Thyroid gland (tissue), 4 donors: ENCODE measurements around the gene FLT4. TPM values are rescaled to one million over a fixed set of nuclear protein-coding genes. Genes with fewer than 3 reads are reported as not detected.

Source experiments
- DNase-seq, 2 donors: peaks; one replicate each; pipeline ENCODE4 v3.0.0-alpha.2; 2019
- H3K27ac ChIP-seq, 3 donors: fragments of 200-600 bp; sonication (generic); 1 replicate in 2 of 3; 2 replicates in 1 of 3; pipeline ENCODE4 v1.5.1; 2016 to 2019; ENCODE audit warnings: mild to moderate bottlenecking in 1 of 3, moderate library complexity in 1 of 3
- H3K27me3 ChIP-seq: fragments of 200-600 bp; sonication (generic); one replicate; pipeline ENCODE4 v1.5.1; 2019
- H3K36me3 ChIP-seq, 2 donors: fragments of 200-600 bp; sonication (generic); one replicate each; pipeline ENCODE4 v1.5.1; 2016 to 2019
- H3K4me1 ChIP-seq, 2 donors: fragments of 200-600 bp; sonication (generic); one replicate each; pipeline ENCODE4 v1.5.1; 2017 to 2019
- H3K4me3 ChIP-seq, 3 donors: fragments of 200-600 bp; sonication (generic); replicated peaks in 1 of 3; 1 replicate in 2 of 3; 2 replicates in 1 of 3; pipeline ENCODE4 v1.5.1; 2016; ENCODE audit warnings: mild to moderate bottlenecking in 1 of 3
- H3K9me3 ChIP-seq: fragments of 200-600 bp; sonication (generic); one replicate; pipeline ENCODE4 v1.5.1; 2017
- POLR2A ChIP-seq, 2 donors: fragments of 450-650 bp; IDR thresholded peaks; one replicate each; pipeline ENCODE4 v1.6.1; 2017; ENCODE audit warnings: antibody characterized with exemption in 2 of 2, mild to moderate bottlenecking in 2 of 2, moderate library complexity in 1 of 2
- WGBS, 2 donors: methylation state at CpG; one replicate each; pipeline ENCODE4 v1.1.5; 2017; 5-methylcytosine and 5-hydroxymethylcytosine counted together
- intact Hi-C: fragments of 100-400 bp; cut with DNase I; formaldehyde crosslinking; loops from one replicate; pipeline ENCODE4 v1.15.1; 2023
- total RNA-seq, 4 donors: library from RNA; depleted of rRNA; stranded (reverse); fragments of >200 nt; gene quantifications; one replicate each; pipeline ENCODE4 v1.2.3, GENCODE V29; 2016
- TF ChIP-seq, protein P1 (sequence below), 6 experiments: fragments of 200-600 bp in 3 of 6; fragments of 450-650 bp in 3 of 6; sonication (generic) in 3 of 6; IDR thresholded peaks; one replicate each; pipeline ENCODE4 v1.5.1; 2016 to 2019; ENCODE audit warnings: antibody characterized with exemption in 6 of 6, mild to moderate bottlenecking in 2 of 6, inconsistent platforms in 1 of 6, moderate library complexity in 1 of 6

The FLT4 gene
- total RNA-seq, 4 donors from 2014 or later = 52.8 to 90.9 (median 66.8) TPM

DNA sequence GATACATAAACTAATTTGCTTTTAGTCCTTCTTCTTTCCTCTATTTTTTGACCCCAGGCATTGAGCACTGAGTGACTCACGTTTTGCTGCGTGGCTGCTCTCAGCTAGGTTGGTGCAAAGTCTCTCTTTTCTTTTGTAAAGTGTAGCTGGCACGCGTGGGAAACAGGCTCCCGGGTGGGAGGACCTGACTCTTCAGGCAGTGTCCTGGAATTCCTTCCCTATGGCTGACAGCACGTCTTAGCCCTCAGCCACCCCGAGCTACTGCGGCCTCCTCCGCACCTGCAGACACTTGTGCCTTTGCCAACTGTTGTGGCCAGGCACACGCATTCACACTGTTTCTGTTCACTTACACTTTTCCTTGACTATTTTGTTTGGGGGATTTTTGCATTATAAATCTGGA is 57.2 kb downstream of the FLT4 start:
- Histone ChIP-seq H3K9me3 (no peaks in the 10 kb centered on the region), H3K27me3 (no peaks in the 10 kb centered on the region), H3K4me3 (no peak overlapping the region), H3K36me3 (no peaks in the 10 kb centered on the region), H3K27ac (no peak overlapping the region), H3K4me1 (peaks cover 25 to 41% of the 10 kb centered on the region in 2 donors)
- DNase-seq = no peak
- 94 to 96% methylated on average over 10 of the region's 10 CpGs for WGBS, 2 donors
- intact Hi-C loops = no loop called here
- TF ChIP-seq, protein P1, sequence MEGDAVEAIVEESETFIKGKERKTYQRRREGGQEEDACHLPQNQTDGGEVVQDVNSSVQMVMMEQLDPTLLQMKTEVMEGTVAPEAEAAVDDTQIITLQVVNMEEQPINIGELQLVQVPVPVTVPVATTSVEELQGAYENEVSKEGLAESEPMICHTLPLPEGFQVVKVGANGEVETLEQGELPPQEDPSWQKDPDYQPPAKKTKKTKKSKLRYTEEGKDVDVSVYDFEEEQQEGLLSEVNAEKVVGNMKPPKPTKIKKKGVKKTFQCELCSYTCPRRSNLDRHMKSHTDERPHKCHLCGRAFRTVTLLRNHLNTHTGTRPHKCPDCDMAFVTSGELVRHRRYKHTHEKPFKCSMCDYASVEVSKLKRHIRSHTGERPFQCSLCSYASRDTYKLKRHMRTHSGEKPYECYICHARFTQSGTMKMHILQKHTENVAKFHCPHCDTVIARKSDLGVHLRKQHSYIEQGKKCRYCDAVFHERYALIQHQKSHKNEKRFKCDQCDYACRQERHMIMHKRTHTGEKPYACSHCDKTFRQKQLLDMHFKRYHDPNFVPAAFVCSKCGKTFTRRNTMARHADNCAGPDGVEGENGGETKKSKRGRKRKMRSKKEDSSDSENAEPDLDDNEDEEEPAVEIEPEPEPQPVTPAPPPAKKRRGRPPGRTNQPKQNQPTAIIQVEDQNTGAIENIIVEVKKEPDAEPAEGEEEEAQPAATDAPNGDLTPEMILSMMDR (IDR thresholded peaks at IDR 0.05) = no peak
- TF ChIP-seq POLR2A (IDR thresholded peaks at IDR 0.05) = no peak

DNA sequence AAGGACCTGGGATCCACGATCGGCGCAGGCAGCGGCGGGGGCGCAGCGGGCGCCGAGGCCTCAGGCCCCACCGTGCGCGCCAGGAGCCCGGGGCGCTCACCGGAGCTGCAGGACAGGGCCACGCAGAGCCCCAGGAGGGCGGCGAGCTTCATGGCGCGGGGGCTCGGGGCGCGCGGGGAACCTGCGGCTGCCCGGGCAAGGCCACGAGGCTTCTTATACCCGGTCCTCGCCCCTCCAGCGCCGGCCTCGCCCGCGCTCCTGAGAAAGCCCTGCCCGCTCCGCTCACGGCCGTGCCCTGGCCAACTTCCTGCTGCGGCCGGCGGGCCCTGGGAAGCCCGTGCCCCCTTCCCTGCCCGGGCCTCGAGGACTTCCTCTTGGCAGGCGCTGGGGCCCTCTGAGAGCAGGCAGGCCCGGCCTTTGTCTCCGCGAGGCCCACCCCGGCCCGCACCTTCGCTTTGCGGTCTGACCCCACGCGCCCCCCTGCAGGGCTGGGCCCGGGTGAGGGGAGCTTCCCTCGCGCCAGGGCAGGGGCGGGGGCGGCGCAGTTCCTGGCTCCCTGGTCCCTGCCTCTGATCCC is 58.0 kb downstream of the FLT4 start, which contains the start of gene SCGB3A1:
SCGB3A1 (minus strand) TSS at position 189 of the 577 bp plus-strand sequence; CDS start at position 152, 37 bp downstream.
- H3K4me1 ChIP-seq = peaks cover 25 to 37% of the 10 kb centered on the region in 2 donors
- 0 to 33% methylated on average over 3 of the region's 60 CpGs for WGBS, 2 donors
- TF ChIP-seq, protein P1 (IDR thresholded peaks at IDR 0.05) = no peak
- no peak for TF ChIP-seq POLR2A (IDR thresholded peaks at IDR 0.05)
- no peaks in the 10 kb centered on the region for H3K36me3 ChIP-seq
- no peak within 1 kb of the TSS for H3K27ac ChIP-seq
- intact Hi-C loops = no loop called here
- no peaks in the 10 kb centered on the region for H3K27me3 ChIP-seq
- H3K9me3 ChIP-seq = no peaks in the 10 kb centered on the region
- DNase-seq = no peak
- H3K4me3 ChIP-seq = peak within 1 kb of the TSS in 1 of 3 donors; percentile 16

DNA sequence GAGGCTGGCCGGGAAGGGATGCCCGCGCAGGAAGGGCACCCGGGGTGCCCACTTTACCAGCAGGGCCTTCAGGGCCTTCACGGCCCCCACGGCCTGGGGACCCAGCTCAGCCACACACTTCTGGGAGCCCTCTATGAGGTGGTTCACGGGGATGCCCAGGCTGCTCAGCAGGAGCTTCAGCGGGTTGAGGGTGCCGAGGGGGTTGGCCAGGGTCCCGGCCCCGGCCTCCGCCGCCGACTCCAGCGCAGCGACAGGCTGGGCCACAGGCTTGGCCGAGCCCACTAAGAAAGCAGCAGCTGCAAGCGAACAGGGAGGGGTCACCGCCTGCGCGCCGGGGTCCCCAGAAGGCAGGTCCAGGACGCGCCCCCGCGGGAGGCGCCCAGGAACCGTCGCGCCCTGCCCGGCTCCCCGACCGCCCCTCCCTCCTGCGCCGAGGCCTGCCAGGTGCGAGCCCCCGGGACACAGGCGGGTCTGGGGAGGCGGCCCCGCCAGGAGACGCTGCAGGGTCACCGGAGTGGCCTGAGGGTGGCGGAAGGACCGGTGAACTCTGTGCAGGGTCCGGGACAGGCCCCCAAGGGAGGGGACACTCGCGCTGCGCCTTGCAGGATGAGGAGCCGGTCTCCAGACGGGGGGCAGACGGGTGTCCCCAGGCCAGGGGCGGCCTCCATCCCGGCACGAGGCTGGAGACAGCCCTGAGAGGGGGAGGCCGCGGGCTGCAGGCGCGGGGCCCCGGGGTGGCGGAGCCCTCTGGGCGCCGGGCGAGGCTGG is 58.7 kb downstream of the FLT4 start:
- no peak overlapping the region for H3K27ac ChIP-seq
- intact Hi-C loops = no loop called here
- no peak for TF ChIP-seq POLR2A (IDR thresholded peaks at IDR 0.05)
- TF ChIP-seq, protein P1 (IDR thresholded peaks at IDR 0.05) = no peak
- no peak for DNase-seq
- no peaks in the 10 kb centered on the region for H3K9me3 ChIP-seq
- 0 to 19% methylated on average over 3 to 19 of the region's 63 CpGs for WGBS, 2 donors
- H3K4me1 ChIP-seq = peaks cover 20 to 31% of the 10 kb centered on the region in 2 donors
- peak overlapping the region in 1 of 3 donors; percentile 16 for H3K4me3 ChIP-seq
- no peaks in the 10 kb centered on the region for H3K27me3 ChIP-seq
- H3K36me3 ChIP-seq = no peaks in the 10 kb centered on the region

DNA sequence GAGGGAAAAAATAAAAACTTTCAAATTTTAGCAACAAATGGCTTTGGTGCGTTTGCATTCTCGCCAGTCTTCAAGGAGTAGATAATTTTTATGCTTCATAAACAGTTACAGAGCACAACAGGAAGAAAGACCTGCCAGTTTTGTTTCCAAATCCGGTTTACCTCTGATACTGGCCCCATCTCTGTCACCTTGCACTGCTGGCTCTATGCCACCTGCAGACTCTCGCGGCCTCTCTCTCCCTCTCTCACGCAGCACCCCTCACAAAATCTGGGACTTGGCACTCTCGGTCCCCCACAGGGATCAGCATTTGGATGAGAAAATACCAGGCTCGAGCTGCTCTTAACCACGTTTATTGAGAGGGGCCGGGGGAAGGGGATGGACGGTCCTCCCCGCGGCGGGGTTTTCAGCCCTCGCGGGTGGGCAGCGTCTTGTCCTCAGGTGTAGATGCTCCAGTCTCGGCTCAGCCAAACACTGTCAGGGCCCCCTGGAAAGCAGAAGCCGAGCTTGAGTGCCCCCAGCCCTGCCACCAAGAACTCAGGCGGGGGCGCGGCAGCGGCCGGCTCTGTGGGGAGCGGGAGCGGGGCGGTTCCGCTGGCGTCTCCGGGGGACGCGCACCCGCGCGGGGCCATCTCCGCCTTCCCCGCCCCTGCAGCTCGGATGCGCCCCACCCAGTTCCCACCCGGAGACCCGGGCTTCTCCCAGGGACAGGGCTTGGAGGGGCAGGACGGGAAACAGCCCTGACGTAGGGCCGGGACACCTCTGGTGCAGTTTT is 59.4 kb downstream of the FLT4 start:
- Histone ChIP-seq H3K9me3 (no peaks in the 10 kb centered on the region), H3K4me1 (peaks cover 12 to 23% of the 10 kb centered on the region in 2 donors), H3K27me3 (no peaks in the 10 kb centered on the region), H3K4me3 (peak overlapping the region in 1 of 3 donors; percentile 13), H3K36me3 (no peaks in the 10 kb centered on the region), H3K27ac (no peak overlapping the region)
- intact Hi-C loops = no loop called here
- 8 to 11% methylated on average over 15 to 17 of the region's 44 CpGs for WGBS, 2 donors
- no peak for TF ChIP-seq POLR2A (IDR thresholded peaks at IDR 0.05)
- TF ChIP-seq, protein P1 (IDR thresholded peaks at IDR 0.05) = no peak
- DNase-seq = no peak
